Measurements from ENCODE around the gene MERTK.
"Not testable (repeated sequence)": the region's sequence is repeated elsewhere in the genome, so short reads cannot be mapped to it uniquely, and the experiment has no call there.

The MERTK gene
- total RNA-seq, result 0 to 0.96 (median 0.32) reads per million in 9 experiments

GRCh38 chr2:111897924-111898702, at the start of gene MERTK:
MERTK (plus strand) TSS chr2:111898607; CDS start chr2:111898736, 129 bp downstream.
- Mint-ChIP-seq H3K27ac (peak within 1 kb of the TSS; percentile 35 to 46), H3K4me3 (peak within 1 kb of the TSS; percentile 84 to 85), H3K9me3 (no peaks in the 10 kb centered on the region), H3K36me3 (ENCODE audit: insufficient read depth) (no peaks in the 10 kb centered on the region), H3K27me3 (peaks cover 18 to 31% of the 10 kb centered on the region in 2 donors), H3K4me1 (ENCODE audit: low read depth in 2 of 2) (peaks cover 8 to 10% of the 10 kb centered on the region in 2 donors)
- peak in 2 of 3 experiments; percentile 26 to 35 for DNase-seq
- peak; percentile 84 for ATAC-seq (replicated peaks)

- H3K27ac Mint-ChIP-seq; H3K4me1 Mint-ChIP-seq (ENCODE audit: low read depth in 2 of 2); H3K9me3 Mint-ChIP-seq; H3K27me3 Mint-ChIP-seq; H3K4me3 Mint-ChIP-seq; ATAC-seq (replicated peaks); DNase-seq: not testable (repeated sequence)
- peaks cover 42% of the 10 kb centered on the region for H3K36me3 Mint-ChIP-seq (ENCODE audit: insufficient read depth)
Observed at GRCh38 chr2:111850646-111851045, 47.8 kb upstream of the MERTK start.

GRCh38 chr2:111852544-111852943, 45.9 kb upstream of the MERTK start:
- peaks cover 61% of the 10 kb centered on the region for H3K36me3 Mint-ChIP-seq (ENCODE audit: insufficient read depth)
- H3K4me3 Mint-ChIP-seq; ATAC-seq (replicated peaks); H3K4me1 Mint-ChIP-seq (ENCODE audit: low read depth in 2 of 2); H3K9me3 Mint-ChIP-seq; H3K27me3 Mint-ChIP-seq; DNase-seq: not testable (repeated sequence)
- H3K27ac Mint-ChIP-seq, result peak overlapping the region in 1 of 2 donors; percentile 72

GRCh38 chr2:111860005-111860404, 38.4 kb upstream of the MERTK start:
- H3K4me1 Mint-ChIP-seq (ENCODE audit: low read depth in 2 of 2); H3K27ac Mint-ChIP-seq; H3K9me3 Mint-ChIP-seq; DNase-seq; H3K4me3 Mint-ChIP-seq; H3K27me3 Mint-ChIP-seq; ATAC-seq (replicated peaks): not testable (repeated sequence)
- H3K36me3 Mint-ChIP-seq (ENCODE audit: insufficient read depth), result peaks cover 44% of the 10 kb centered on the region

- H3K27ac Mint-ChIP-seq; ATAC-seq (replicated peaks); H3K9me3 Mint-ChIP-seq; DNase-seq; H3K4me1 Mint-ChIP-seq (ENCODE audit: low read depth in 2 of 2); H3K27me3 Mint-ChIP-seq; H3K4me3 Mint-ChIP-seq: not testable (repeated sequence)
- peaks cover 30% of the 10 kb centered on the region for H3K36me3 Mint-ChIP-seq (ENCODE audit: insufficient read depth)
Observed at GRCh38 chr2:111865124-111865523, 33.3 kb upstream of the MERTK start.

- H3K9me3 Mint-ChIP-seq; H3K4me1 Mint-ChIP-seq (ENCODE audit: low read depth in 2 of 2); DNase-seq; H3K4me3 Mint-ChIP-seq; H3K27me3 Mint-ChIP-seq; H3K27ac Mint-ChIP-seq; ATAC-seq (replicated peaks): not testable (repeated sequence)
- H3K36me3 Mint-ChIP-seq (ENCODE audit: insufficient read depth), result peaks cover 40% of the 10 kb centered on the region
Observed at GRCh38 chr2:111872806-111873205, 25.6 kb upstream of the MERTK start.

GRCh38 chr2:111883661-111884591, 14.5 kb upstream of the MERTK start, which contains the start of gene ANAPC1:
ANAPC1 (minus strand) TSS chr2:111884193; CDS start chr2:111880825, 3,368 bp downstream.
- H3K27ac Mint-ChIP-seq, result peak within 1 kb of the TSS; percentile 94 to 96
- H3K27me3 Mint-ChIP-seq, result no peaks in the 10 kb centered on the region
- ATAC-seq (replicated peaks) (peak; percentile 94), DNase-seq (peak; percentile 80 to 83 (median 81))
- no peaks in the 10 kb centered on the region for H3K9me3 Mint-ChIP-seq
- peak within 1 kb of the TSS; percentile 96 for H3K4me3 Mint-ChIP-seq
- peaks cover 3 to 8% of the 10 kb centered on the region in 2 donors for H3K4me1 Mint-ChIP-seq (ENCODE audit: low read depth in 2 of 2)
- H3K36me3 Mint-ChIP-seq (ENCODE audit: insufficient read depth), result peaks cover 12% of the 10 kb centered on the region

DNA sequence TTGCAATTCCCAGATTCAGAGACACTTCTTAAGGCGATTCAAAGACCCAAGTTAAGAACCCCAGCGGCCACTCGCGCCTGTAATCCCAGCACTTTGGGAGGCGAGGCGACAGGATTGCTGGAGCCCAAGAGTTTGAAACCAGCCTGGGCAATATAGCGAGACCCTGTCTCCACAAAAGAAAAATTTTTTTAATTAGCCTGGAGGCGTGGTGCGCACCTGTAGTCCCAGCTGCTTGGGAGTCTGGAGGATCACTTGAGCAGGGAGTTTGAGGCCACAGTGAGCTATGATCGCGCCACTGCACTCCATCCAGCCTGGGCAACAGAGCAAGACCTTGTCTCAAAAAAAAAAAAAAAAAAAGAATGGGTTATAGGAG, 13.8 kb upstream of the MERTK start:
- H3K27me3 Mint-ChIP-seq, result no peaks in the 10 kb centered on the region
- no peak for DNase-seq
- H3K9me3 Mint-ChIP-seq, result no peaks in the 10 kb centered on the region
- peak overlapping the region; percentile 94 to 96 for H3K27ac Mint-ChIP-seq
- H3K36me3 Mint-ChIP-seq (ENCODE audit: insufficient read depth), result peaks cover 11% of the 10 kb centered on the region
- ATAC-seq (replicated peaks), result no peak
- peaks cover 3 to 8% of the 10 kb centered on the region in 2 donors for H3K4me1 Mint-ChIP-seq (ENCODE audit: low read depth in 2 of 2)
- peak overlapping the region; percentile 96 for H3K4me3 Mint-ChIP-seq

DNA sequence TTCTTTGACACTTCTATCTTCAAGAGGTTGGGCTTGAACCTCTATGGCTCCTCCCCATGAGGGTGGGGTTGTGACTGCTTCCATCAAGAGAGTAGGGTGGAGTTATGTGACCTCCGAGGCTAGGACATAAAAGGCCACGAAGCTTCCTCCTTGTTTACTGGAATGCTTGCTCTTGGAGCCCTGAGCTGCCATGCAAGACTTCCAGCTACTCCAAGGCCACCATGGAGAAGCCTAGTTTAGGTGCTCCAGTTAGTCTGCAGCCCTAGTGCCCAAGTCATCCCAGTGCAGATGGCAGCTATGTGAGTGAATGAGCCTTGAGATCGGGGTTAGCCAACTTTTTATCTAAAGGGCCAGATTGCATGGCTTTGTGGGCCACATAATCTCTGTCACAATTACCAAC, 2.4 kb upstream of the MERTK start:
- no peaks in the 10 kb centered on the region for H3K36me3 Mint-ChIP-seq (ENCODE audit: insufficient read depth)
- no peaks in the 10 kb centered on the region for H3K9me3 Mint-ChIP-seq
- no peak for ATAC-seq (replicated peaks)
- H3K27ac Mint-ChIP-seq, result no peak overlapping the region
- H3K27me3 Mint-ChIP-seq, result peaks cover 7 to 21% of the 10 kb centered on the region in 2 donors
- H3K4me3 Mint-ChIP-seq, result no peak overlapping the region
- DNase-seq, result no peak
- H3K4me1 Mint-ChIP-seq (ENCODE audit: low read depth in 2 of 2), result peaks cover 8 to 10% of the 10 kb centered on the region in 2 donors

DNA sequence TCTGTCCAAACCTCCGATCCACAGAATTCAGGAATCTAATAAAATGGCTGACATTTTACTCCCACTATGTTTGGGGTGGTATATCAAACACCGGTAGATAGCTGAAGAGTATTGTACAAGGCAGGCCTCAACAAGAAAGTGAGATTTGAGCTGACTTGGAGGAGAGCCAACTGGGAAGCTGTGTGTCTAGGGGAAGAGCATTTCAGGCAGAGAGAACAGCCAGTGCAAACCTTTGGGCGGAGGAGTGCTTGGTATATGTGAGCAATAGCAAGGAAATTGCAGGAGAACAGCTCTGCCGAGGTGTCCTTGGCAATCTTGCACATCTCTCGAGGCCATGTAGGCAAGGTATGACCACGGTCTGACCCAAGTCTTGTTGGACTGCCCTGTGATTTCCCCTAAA, 1.8 kb upstream of the MERTK start:
- no peaks in the 10 kb centered on the region for H3K36me3 Mint-ChIP-seq (ENCODE audit: insufficient read depth)
- H3K9me3 Mint-ChIP-seq, result no peaks in the 10 kb centered on the region
- DNase-seq (no peak), ATAC-seq (replicated peaks) (no peak)
- H3K4me1 Mint-ChIP-seq (ENCODE audit: low read depth in 2 of 2), result peaks cover 8 to 10% of the 10 kb centered on the region in 2 donors
- no peak overlapping the region for H3K4me3 Mint-ChIP-seq
- no peak overlapping the region for H3K27ac Mint-ChIP-seq
- peaks cover 7 to 21% of the 10 kb centered on the region in 2 donors for H3K27me3 Mint-ChIP-seq

DNA sequence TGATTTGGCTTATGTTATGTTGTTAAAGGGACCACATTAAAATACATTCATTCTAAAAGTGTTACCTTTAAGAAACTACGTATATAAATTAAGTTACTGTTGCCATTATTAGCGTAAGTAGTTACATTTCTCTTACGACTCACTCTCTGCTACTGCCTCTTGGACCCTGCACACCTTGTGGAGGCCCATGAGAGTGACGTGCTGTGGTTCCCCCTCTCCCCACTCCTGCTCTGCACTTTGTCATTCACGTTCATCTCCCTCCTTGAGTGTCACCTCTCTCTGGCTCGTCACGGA, 830 bp upstream of the MERTK start:
- DNase-seq, result no peak
- H3K4me1 Mint-ChIP-seq (ENCODE audit: low read depth in 2 of 2), result peaks cover 8 to 10% of the 10 kb centered on the region in 2 donors
- no peaks in the 10 kb centered on the region for H3K9me3 Mint-ChIP-seq
- H3K4me3 Mint-ChIP-seq, result peak overlapping the region; percentile 84 to 85
- ATAC-seq (replicated peaks), result no peak
- peaks cover 12 to 26% of the 10 kb centered on the region in 2 donors for H3K27me3 Mint-ChIP-seq
- no peaks in the 10 kb centered on the region for H3K36me3 Mint-ChIP-seq (ENCODE audit: insufficient read depth)
- no peak overlapping the region for H3K27ac Mint-ChIP-seq

GRCh38 chr2:111898703-111899514, 502 bp downstream of the MERTK start:
- peak; percentile 38 for ATAC-seq (replicated peaks)
- H3K36me3 Mint-ChIP-seq (ENCODE audit: insufficient read depth), result no peaks in the 10 kb centered on the region
- H3K4me3 Mint-ChIP-seq, result peak overlapping the region; percentile 84 to 85
- DNase-seq, result peak in 2 of 3 experiments; percentile 10 to 11
- no peaks in the 10 kb centered on the region for H3K9me3 Mint-ChIP-seq
- H3K27ac Mint-ChIP-seq, result peak overlapping the region in 1 of 2 donors; percentile 35
- H3K27me3 Mint-ChIP-seq, result peaks cover 21 to 28% of the 10 kb centered on the region in 2 donors
- peaks cover 8 to 10% of the 10 kb centered on the region in 2 donors for H3K4me1 Mint-ChIP-seq (ENCODE audit: low read depth in 2 of 2)

- Mint-ChIP-seq H3K27me3 (peaks cover 19% of the 10 kb centered on the region in 2 donors), H3K9me3 (no peaks in the 10 kb centered on the region), H3K36me3 (ENCODE audit: insufficient read depth) (no peaks in the 10 kb centered on the region), H3K27ac (peak overlapping the region in 1 of 2 donors; percentile 56), H3K4me1 (ENCODE audit: low read depth in 2 of 2) (peaks cover 8 to 10% of the 10 kb centered on the region in 2 donors), H3K4me3 (no peak overlapping the region)
- DNase-seq (no peak), ATAC-seq (replicated peaks) (no peak)
Observed at GRCh38 chr2:111900859-111901258, 2.5 kb downstream of the MERTK start.
